GM18507 (cell line): ENCODE data around the gene NCF4.

ENCODE experiments used
- DNase-seq: peaks from one replicate; pipeline ENCODE4 v3.0.0; 2011; ENCODE audit warnings: low read depth; ENCODE audit not compliant: insufficient read length; ENCODE audit errors: extremely low spot score
- FAIRE-seq: peaks from 2 replicates; lab custom pipeline; 2011; peaks lifted over from hg19 to GRCh38; lab: Jason Lieb, UNC

The NCF4 gene

DNA sequence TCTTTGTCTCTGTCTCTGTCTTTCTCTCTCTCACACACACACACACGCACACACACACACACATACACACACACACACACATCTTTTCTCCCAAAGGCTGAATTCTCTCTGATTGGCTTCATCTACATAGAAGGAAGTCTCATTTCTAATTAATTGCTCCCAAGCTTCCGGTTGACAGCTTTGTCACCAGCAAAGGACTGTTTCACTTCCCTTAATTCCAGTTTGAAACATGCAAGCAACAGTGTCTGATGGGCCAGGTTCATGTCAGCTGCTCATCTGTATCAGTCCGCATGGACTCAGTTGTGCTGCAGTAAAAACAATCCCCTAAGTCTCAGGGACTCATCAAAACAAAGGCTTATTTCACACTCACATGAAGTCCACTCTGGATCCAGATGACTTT is 27.7 kb upstream of the NCF4 start:
- no peak for DNase-seq

DNA sequence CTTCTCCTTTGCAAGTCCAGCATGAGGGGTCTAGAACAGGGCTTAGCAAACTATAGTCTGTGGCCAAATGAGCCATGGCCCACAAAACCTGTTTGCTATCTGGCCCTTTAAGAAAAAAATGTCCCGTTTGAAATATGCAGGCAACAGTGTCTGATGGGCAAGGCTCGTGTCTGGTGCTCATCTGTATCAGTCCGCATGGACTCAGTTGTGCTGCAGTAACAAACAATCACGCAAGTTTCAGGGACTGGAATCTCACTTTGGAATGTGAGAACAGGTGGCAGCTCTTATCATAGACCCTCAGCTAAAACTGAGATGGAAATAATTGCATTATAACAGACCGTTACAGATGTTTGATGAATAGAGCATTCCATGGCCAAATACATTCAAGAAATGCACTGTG is 24.9 kb upstream of the NCF4 start:
- FAIRE-seq: no peak

More for the DNA sequence above, 27.7 kb upstream of the NCF4 start:
- FAIRE-seq: no peak

DNA sequence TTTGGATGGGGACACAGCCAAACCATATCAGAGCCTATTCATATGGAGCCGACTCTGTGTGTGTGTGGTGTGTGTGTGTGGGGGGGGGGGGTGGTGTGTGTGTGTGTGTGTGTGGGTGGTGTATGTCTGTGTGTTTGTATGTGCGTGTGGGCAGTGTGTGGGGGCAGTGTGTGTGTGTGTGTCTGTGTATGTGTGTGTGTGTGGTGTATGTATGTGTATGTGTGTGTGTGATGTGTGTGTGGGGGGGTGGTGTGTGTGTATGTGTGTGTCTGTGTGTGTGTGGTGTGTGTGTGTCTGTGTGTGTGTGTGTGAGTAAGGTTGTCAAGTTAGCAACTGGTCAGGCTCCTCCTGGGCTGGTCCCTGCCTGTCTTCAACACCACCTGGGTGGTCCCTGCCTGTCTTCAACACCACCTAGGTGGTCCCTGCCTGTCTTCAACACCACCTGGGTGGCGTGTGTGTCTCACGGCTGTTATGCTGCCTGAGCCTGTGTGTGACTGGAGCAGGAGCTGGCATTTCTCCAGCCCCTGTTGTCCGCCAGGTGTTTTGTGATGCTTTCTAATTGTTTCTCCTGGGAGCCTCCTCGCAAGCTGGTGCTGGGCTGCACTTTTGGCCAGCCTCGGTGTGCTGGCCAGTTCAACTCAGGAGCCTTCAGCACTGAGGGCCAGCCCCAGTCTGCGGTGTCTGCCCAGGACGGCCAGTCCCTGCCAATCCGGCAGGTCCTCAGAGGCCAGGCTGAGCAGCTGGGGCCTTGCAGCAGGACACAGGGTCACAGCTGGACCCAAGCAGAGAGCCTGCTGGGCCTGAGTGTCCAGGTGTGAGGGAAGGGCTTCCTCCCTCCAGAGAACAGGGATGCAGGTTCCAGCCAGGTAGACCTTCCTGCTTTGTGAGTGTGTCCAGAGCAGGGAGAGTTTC is 22.4 kb upstream of the NCF4 start:
- FAIRE-seq: no peak
- no peak for DNase-seq

More for the DNA sequence above, 24.9 kb upstream of the NCF4 start:
- DNase-seq: no peak

- DNase-seq: no peak
- peak; percentile 62 for FAIRE-seq
Observed at GRCh38 chr22:36839356-36840073, 21.3 kb upstream of the NCF4 start.

- FAIRE-seq (no peak), DNase-seq (no peak)
Observed at GRCh38 chr22:36840106-36840505, 20.7 kb upstream of the NCF4 start.

DNA sequence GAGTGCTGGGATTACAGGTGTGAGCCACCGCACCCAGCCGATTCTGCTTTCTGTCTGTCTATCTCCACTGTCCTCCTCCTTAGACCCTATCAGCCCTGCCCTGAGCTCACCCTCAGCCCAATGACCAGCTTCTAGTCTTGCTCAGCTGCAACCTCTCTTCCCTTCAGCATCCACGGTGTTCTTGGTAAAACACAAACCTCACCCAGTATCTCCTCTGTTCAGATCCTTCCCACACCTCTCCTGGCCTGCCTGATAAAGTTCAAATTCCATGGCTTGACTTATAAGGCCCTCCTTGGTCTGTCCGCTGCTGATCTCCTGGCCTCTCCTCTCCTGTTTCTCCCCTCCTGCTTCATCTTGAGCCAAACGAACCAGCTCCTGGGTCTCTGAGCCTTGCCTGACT is 14.5 kb upstream of the NCF4 start:
- FAIRE-seq (no peak), DNase-seq (no peak)

DNA sequence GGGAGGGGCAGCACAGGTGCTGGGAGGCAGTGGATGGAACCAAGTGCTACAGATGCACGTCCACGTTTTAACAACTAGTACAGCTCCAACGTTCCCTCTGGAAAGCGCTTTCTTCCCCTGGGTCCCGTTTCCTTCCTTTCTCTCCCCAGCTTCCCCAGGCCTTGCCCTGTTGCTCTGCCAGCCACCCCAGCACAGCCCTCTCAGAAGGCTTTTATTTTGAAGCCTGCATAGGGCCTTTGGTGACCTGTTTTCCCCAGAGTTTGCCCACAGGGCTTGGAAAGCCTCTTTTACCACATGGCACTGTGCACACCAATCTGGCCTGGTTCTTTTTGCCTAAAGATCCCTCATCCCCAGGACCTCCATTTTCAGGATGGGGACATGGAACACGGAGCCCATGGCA is 13.9 kb upstream of the NCF4 start:
- FAIRE-seq: no peak
- DNase-seq: no peak

DNA sequence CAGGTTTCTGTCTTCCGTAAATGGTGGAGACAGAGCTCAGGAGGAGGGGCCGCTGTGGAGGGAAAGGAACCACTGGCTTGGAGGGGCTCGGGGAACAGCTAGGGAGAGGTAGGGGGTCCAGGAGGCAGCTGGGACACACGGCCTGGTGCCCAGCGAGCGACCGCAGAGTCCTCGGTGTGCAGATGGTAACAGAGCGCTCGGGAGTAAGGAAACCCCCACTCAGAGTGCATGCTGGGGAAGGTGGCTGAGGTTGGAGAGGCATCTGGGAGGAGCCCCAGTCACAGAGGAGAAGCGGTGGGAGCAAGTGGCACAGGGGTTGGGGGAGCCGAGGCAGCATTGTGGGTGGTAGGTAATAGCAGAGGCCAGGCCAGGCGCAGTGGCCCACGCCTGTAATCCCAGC is 10.8 kb upstream of the NCF4 start:
- FAIRE-seq: no peak
- no peak for DNase-seq

GRCh38 chr22:36850682-36851081 is 10.1 kb upstream of the NCF4 start:
- FAIRE-seq: no peak

DNA sequence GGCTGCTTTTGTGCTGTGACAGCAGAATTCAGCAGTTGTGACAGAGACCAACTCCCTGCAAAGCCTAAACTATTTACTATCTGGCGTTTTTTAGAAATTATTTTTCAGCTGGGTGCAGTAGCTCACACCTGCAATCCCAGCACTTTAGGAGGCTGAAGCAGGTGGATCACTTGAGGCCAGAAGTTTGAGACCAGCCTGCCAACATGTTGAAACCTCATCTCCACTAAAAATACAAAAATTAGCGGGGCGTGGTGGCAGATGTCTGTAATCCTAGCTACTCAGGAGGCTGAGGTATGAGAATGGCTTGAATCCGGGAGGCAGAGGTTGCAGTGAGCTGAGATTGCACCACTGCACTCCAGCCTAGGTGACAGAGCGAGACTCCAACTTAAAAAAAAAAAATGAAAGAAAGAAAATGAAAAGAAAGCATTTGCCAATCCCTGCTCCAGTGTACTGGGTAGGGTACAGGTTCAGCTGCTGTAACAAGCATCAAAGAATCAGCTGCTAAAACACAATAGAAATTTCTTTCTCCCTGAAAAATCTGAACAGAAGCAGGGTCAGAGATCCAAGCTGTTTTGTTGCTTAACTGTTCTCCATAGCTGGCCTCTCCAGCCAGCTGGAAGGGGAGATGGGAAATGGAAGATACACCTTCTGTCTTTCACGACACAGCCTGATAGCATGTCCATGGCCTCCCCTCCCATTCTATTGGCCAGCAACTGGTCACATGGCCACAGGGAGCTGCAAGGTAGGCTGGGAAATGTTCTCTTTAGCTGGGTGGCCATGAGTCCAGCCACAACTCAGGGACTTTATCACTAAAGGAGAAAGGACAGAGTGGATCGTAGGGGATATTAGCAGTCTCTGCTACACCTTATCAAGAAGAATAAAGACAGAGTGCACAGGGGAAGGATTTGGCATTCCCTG is 8.5 kb upstream of the NCF4 start:
- no peak for DNase-seq
- no peak for FAIRE-seq

More at GRCh38 chr22:36850682-36851081, 10.1 kb upstream of the NCF4 start:
- DNase-seq: no peak

GRCh38 chr22:36853407-36854099 is 7.3 kb upstream of the NCF4 start:
- peak; percentile 60 for DNase-seq
- FAIRE-seq: peak; percentile 91

DNA sequence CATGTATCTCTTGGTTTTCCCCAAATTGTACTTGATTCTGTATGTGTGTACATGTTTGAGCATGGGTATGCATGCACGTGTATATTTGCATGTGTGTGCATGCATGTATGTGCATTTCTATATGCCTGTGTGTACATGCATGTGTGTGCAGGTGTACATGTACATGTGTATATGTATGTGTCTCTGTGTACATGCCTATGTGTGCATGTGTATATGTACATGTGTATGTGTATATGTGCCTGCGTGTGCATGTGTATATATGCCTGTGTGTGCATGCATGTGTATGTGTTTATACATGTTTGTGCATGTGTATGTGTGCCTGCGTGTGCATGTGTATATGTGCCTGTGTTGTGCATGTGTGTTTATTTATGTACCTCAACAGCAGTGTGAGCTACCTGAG is 5.3 kb upstream of the NCF4 start:
- no peak for FAIRE-seq
- no peak for DNase-seq

GRCh38 chr22:36856121-36856791 is 4.5 kb upstream of the NCF4 start:
- DNase-seq: peak; percentile 54
- peak; percentile 95 for FAIRE-seq

- FAIRE-seq: no peak
Observed at GRCh38 chr22:36856792-36857135, 4.0 kb upstream of the NCF4 start.

DNA sequence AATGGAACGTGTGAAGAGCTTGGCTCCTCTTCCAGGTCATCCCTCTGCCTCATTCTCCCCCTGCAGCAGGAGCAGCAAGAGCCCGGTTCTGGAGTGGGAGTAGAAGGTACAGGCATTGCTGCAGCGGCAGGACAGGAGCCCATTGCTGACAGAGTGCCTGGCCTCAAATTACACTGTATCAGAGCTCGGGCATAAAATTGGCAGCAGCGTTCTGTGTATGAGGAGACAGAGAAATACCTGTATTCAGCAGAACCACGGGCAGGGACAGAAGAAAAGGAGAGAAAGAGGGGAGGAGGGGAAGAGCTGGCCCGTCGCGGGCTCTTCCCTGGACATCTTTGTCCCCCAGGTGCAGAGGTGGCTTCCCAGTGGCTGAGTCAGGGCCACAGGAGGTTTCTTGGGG is 2.6 kb upstream of the NCF4 start:
- FAIRE-seq (no peak), DNase-seq (no peak)

More at GRCh38 chr22:36856792-36857135, 4.0 kb upstream of the NCF4 start:
- DNase-seq: no peak

DNA sequence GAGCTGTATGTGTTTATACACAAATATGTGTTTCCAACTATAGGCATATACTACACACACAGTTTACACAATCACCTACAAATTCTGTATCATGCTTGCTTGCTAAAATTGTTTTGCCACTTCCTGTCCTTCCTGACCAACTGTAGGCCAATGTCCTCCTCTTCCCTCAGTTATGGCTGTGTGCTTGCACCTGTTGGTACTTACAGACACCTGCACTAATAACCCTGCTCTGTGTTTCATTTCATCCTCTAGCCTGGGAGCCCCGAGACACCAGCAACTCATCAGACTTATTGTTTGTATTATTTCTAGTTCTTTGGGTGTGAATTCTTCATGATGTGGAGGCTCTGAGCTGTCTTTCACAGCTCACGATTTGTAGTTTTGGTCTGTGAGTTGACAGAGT is 1.8 kb upstream of the NCF4 start:
- DNase-seq (no peak), FAIRE-seq (peak; percentile 77)

- FAIRE-seq: no peak
- DNase-seq: no peak
Observed at GRCh38 chr22:36860017-36860416, 789 bp upstream of the NCF4 start.

GRCh38 chr22:36860438-36860820 is 377 bp upstream of the NCF4 start:
- FAIRE-seq: no peak

More at GRCh38 chr22:36860438-36860820, 377 bp upstream of the NCF4 start:
- DNase-seq: no peak
